Activated CD8-positive, alpha-beta memory T cell treated with anti-CD3 and anti-CD28 coated beads, Interleukin-2, amount 50 U/mL, for 4 hours (primary cell): ENCODE measurements around the gene P2RX4.
"Not testable (repeated sequence)": the region's sequence is repeated elsewhere in the genome, so short reads cannot be mapped to it uniquely, and the experiment has no call there.

Experiments used
- DNase-seq: peaks from one replicate; pipeline ENCODE4 v3.0.0-alpha.2; 2020

Gene P2RX4

DNA sequence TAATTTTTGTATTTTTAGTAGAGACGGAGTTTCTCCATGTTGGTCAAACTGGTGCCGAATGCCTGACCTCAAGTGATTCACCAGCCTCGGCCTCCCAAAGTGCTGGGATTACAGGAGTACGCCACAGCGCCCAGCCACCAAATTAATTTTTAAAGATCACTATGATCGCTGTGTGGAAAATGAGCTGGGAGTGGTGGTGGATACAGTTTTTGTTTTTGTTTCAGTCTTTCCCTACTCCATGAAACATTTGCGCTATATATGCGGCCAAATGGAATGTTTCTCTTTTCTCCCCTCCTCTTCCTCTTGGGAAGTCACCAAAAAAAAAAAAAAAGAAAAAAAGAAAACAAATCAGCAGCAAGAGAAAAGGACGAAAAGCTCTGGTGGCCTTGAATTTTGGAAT, 20.8 kb upstream of the P2RX4 start:
- DNase-seq, result no peak

DNA sequence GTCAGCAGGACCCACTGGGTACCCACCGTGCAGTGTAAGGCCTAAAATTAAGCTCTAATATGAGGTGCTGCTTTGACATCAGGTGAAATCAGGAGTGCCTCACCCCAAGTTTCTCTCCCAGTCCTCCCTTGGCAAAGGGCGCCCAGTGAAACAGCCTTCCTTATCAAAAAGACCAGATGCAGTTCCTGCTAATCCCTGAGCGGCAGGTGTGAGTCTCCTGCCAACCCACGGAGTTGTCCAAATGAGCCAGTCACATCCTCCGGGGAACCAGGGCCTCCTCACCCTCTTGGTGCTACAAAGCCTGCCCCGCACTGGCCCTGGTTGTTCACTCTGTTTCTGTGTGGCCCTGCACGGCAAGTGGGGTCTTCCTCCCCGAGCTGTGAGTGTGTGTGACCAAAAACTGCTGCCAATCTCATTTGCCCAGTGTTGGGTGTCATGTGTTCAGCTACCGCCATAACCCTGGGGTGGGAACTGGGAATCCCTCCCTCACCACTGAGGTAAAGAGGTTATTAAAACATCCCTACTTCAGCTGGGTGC, 20.2 kb upstream of the P2RX4 start:
- no peak for DNase-seq

DNA sequence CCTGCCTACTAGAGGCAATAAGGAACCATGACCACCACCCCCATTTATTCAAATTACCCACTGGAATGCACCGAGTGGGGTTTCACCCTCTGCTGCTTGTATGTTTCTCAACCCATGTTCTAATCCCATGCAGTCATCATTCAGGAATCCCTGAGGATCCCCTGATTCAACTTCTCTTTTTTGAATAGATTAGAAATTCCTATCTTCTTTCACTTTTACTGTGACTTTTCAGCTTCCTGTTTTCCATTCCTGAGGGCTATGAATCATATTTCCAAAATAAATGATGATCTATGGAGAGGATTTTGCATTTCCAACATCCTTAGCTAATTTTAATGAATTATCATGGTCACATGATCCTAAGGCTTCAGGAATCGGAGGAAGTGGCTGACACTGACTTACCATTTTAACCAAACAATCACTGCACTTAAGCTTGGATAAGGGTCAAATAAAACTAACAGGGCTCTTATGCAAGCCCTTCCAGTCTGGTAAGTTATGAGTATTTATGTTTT, 19.4 kb upstream of the P2RX4 start:
- no peak for DNase-seq

DNA sequence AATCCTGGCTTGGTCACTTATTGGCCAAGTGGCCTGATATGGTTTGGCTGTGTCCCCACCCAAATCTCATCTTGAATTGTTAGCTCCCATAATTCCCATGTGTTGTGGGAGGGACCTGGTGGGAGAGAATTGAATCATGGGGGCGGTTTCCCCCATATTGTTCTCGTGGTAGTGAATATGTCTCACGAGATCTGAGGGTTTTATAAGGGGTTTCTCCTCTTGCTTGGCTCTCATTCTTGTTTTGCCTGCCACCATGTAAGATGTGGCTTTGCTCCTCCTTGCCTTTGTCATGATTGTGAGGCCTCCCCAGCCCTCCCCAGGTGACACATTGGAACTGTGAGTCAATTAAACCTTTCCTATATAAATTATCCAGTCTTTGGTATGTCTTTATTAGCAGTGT, 18.8 kb upstream of the P2RX4 start:
- no peak for DNase-seq

DNA sequence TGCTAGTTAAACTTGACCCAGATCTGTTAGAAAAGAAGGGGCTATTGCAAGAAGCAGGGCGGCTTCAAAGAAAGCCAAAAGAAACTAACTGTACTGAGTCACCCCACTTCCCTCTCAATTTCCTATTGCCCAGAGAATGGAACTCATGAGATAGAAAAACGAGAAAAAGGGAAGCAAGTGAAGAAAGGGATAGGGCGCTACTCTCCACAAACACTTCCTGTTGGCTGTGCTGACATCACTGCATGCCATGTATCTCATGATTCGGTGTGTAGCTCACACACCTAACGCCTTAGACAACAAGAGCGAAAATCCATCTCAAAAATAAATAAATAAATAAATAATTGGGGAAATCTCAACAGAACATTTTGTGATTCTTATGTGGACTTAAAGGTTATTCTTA, 13.0 kb upstream of the P2RX4 start:
- no peak for DNase-seq

DNA sequence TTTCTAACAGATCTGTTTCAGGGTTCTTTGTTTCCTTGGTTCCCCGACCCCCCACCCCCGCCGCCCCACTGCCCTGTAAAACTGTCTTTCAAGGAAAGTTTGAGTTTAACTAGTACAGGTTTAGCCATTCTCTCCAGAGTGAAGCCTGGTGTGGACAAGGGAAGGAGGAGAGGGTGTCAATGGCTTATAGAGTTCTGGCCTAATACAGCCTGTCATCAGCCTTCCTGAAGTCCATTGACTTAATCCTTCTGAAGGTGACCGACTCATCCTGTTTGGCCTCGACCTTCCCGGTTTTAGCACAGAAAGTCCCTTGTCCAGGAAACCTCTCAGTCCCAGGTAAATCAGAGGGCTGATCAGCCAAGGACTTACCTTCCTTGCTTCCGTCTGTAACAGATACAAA, 11.0 kb upstream of the P2RX4 start:
- no peak for DNase-seq

DNA sequence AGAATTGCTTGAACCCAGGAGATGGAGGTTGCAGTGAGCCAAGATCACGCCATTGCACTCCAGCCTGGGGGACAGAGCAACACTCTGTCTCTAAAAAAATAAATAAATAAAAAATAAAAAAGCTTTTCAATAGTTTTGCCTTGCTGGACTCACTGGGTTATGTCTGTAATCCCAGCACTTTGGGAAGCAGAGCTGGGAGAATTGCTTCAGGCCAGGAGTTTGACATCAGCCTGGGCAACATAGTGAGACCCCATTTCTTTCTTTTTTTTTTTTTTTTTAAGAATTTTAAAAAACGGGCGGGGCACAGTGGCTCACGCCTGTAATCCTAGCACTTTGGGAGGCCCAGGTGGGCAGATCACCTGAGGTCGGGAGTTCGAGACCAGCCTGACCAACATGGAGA, 8.8 kb upstream of the P2RX4 start:
- DNase-seq, result not testable (repeated sequence)

DNA sequence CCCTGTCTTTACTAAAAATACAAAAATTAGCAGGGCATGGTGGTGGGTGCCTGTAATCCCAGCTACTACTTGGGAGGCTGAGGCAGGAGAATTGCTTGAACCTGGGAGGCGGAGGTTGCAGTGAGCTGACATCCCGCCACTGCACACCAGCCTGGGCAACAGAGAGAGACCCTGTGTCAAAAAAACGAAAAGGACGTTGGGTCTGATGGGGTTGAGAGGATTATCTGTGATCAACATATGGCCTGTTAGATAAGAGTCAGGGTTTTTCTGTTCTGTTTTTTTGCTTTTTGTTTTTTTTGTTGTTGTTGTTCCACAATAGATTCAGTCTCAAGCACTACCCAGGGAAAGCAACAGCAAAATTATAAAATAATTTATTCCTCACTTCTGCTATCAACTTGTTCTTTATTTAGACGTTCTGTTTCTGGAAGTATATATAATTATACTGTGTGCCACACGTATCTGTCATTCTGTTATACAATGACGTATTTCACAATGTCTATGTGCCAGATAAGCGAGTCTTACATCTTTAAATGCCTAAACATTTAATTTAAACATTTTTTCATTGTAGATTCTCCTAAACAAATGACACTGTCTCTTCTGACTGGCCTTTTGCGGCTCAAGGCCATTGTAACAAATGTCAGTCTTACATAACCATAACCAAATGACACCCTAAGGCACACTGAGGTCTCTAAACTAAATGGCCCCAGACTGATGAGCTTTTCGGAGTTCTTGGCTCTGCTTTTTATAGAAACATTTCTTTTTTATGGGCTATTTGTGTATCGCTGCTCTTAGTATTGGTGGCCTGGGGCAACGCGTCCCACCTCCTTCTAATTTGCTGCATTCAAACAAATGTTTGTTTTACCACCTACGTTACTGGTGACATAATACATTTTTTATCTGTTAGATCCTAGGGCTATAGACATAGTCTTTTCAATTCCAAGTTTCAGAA, 7.2 kb upstream of the P2RX4 start:
- no peak for DNase-seq

DNA sequence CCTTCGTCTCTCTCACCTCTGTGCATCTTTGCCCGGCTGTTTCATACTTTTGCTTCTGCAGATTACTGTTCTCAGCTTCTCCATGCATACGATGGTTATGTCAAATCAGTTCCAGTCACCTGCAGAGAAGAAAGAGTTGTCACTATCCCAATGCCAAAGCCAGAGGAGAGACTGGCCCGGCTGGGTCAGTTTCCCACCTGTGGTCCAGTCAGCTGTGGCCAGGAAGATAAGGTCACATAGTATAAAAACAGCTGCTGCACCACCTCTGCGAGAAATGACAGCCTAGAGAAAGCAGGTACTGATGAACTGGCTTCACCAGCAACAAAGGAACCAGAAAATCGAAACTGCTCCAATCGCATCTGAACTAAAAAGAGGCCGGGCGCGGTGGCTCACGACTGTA, 6.4 kb upstream of the P2RX4 start:
- DNase-seq, result no peak

DNA sequence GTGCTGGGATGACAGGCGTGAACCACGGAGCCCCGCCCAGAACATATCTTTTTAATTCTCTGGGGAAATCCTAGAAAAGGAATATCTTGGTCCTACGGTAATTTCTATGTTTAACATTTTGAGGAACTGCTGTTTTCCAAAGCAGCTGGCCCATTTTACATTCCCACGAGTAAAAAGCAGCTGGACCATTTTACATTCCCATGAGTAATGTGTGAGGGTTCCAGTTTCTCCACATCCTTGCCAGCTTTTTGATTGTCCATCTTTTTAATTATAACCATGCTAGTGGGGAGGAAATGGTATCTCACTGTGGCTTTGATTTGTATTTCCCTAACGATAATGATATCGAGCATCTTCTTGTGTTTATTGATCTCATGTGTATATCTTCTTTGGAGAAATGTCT, 4.4 kb upstream of the P2RX4 start:
- DNase-seq, result no peak

DNA sequence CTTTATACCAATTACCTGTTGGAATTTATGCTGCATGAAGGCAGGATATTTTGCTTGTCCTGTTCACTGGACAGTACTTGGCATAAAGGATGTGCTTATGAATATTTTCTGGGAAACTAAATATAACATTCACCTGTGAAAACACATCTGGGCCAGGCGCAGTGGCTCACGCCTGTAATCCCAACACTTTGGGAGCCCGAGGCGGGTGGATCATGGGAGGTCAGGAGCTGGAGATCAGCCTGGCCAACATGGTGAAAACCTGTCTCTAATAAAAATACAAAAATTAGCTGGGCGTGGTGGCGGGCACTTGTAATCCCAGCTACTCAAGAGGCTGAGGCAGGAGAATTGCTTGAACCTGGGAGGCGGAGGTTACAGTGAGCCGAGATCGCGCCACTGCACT, 1.4 kb upstream of the P2RX4 start:
- DNase-seq, result not testable (repeated sequence)

DNA sequence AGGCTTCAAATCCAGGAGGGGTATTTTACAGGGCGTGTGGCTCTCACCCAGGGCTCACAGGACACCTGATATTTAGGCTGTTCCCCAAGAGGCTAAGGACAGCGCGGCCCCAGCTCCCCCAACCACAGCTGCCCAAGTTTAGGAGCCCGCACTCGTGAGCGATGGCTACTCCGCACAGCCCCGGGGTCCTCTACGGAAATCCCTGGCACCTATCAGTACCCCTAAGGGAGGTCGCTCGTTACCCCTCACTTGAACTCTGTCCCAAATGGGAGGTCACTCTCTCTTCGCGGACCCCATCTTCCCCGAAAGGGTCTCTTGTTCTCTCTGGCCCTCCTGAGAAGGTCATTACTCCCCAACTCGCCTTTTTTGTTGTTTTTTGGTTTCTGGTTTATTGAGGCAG, 708 bp upstream of the P2RX4 start:
- DNase-seq, result no peak

DNA sequence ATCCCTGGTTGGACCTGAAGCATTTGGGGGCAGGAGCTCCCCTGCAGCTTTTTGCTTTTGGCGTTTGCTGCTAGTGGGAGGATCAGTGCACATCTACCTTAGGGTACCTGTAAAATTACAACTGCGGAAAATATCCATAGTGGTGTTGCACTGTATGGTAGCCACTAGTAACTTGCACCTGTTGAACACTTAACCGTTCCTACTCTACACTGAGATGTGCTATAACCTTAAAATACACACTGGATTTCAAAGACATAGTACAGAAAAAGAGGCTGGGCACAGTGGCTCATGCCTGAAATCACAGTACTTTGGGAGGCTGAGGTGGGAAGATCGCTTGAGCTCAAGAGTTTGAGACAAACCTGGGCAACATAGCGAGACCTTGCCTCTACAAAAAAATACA, 2.9 kb downstream of the P2RX4 start:
- DNase-seq, result no peak

DNA sequence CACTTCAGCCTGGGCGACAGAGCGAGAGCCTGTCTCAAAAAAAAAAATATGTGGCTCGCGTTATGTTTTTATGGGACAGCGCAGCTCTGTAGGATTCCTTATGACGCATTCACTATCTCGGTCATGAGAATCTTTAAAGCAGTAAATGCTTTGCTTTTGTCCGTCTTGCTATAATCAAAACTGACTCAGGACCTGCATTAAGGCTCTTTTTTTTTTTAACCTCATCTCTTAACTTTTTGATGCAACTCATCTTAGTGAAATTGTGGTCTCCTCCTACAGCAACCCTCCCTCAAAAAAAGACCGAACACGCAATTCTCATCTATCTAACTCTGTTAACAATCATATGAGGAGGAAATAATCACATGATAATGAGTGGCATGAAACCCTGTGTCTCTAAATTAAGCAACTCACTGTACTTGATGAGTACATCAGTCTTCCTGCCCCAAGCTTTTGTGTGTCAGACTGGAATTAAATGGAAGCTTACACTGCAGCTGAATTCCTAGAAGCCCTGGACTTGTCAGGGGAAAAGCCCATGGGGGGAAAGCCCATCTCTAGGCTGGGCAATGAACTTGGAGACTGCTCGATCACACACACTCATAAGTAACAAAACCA, 4.3 kb downstream of the P2RX4 start:
- no peak for DNase-seq

DNA sequence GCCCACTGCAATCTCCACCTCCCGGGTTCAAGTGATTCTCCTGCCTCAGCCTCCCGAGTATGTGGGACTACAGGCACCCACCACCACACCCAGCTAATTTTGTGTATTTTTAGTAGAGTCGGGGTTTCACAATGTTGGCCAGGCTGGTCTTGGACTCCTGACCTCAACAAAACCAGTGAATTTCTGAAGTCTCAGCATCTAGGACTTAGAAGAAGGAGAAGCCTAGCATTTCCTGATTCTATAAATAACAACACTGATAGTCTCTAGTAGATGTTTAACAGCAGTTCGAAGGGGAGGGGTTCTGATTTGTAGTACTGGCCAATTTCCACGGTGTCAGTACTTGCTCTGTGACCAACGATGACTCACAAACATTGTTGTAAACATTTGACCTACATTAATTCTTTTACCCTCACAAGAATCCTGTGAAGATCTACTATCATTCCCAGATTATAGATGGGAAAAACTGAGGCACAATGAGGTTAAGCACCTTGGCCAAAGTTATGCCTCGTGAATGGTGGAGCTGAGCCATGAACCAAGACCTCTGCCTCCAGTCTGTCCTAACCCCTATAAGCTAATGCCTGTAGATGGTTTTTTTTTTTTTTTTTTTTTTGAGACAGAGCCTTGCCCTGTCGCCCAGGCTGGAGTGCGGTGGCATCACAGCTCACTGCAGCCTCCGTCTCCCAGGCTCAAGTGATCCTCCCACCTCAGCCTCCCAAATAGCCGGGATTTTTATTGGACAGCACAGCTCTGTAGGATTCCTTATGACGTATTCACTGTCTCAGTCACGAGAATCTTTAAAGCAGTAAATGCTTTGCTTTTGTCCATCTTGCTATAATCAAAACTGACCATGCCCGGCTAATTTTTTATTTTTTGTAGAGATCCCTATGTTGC, 5.2 kb downstream of the P2RX4 start:
- DNase-seq, result no peak

DNA sequence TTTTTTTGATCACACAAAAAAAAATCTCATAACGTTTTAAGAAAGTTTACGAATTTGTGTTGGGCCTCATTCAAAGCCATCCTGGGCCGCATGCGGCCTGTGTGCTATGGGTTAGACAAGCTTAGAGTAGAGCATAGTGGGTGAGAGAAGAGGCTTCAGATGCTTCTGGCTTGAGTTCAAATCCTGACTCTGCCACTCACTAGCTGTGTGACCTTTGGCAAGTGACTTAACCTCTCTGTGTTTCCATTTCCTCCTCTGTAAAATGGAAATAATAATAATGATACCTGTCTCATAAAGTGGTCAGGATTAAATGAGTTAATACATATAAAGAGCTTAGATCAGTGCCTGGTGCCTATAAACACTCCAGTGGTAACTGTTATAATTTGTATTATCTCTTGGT, 6.2 kb downstream of the P2RX4 start:
- no peak for DNase-seq

DNA sequence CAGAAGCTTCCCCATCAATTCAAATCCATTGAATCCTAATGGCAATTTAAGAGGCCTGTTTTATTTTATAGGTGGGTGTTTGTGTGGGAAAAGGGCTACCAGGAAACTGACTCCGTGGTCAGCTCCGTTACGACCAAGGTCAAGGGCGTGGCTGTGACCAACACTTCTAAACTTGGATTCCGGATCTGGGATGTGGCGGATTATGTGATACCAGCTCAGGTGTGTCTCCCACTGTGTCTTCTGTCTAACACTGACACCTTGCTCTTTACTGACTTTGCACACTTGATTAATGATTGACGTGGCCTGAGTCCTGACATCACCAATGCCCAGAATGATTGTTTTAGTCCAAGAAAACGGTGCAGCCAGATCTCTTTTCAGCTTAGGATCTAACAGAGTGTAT, 7.1 kb downstream of the P2RX4 start:
- DNase-seq, result no peak

DNA sequence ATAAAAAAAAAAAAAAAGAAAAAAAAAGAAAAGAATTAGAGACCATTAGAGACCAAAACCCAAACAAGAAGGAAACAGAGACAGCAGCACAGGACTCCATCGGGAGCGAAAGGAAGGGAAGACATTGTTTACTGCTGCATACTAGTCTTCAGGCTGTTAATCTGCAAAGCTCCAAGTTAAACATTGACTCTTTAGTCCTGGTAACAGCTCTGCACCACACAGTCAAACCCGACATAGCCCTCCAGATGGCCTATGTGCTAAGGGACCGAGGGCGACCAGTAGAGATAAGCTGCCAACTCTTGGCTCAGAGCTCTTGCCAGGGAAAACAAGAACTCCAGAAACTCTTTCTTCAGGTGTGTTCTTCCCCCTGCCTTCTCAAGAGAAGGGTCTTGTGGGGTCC, 7.8 kb downstream of the P2RX4 start:
- DNase-seq, result no peak

DNA sequence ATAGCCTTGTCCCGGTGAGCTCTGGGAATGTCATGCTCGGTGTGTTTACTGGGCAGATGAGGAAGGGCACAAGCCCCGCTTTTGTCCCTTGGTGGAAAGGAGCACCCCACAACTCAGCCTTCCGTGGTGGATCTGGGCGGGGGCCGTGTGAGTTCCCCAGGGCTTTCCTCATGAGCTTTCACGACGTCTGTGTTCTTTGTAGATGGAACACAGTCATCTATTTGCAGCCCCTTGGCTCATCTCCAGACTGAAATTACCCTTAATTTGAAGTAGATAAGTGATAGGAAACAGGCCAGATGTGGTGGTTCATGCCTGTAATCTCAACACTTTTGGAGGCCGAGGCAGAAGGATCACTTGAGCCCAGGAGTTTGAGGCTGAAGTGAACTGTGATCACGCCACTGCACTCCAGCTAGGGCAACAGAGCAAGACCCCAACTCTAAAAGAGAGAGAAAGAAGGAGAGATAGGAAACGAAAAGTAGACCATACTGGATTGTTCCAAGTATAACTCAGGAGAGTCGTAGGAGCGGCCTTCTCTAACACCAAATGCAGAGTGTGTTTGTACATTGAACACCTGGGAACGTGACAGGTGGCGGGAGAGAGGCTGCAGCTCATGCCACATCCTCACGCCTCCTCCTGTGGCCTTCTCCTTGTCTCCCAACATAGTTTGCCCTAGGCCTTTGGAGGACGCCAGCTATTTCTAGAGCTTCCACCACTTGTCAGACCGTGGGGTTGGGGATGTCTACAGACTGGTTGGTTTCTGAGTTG, 8.8 kb downstream of the P2RX4 start:
- DNase-seq, result no peak

DNA sequence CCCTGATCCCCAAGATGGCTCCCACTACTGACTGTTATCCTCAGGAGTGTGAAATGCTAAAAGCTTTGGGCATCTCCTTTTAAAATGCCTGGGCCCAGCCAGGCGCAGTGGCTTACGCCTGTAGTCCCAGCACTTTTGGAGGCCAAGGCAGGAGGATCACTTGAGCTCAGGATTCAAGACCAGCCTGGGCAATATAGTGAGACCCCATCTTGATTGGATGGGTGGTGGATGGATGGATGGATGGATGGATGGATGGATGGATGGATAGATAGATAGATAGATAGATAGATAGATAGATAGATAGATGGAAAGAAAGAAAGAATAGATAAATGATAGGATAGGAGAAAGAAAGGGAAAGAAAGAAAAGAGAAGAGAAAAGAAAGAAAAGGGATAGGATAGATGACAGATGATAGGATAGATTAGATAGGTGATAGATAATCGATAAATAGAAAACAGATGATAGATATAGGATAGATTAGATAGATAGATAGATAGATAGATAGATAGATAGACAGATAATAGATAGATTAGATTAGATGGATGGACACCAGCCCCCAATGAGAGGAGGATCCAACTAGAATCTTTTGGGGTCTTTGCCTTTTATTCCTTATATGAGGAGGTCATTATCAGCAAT, 9.5 kb downstream of the P2RX4 start:
- DNase-seq, result no peak

DNA sequence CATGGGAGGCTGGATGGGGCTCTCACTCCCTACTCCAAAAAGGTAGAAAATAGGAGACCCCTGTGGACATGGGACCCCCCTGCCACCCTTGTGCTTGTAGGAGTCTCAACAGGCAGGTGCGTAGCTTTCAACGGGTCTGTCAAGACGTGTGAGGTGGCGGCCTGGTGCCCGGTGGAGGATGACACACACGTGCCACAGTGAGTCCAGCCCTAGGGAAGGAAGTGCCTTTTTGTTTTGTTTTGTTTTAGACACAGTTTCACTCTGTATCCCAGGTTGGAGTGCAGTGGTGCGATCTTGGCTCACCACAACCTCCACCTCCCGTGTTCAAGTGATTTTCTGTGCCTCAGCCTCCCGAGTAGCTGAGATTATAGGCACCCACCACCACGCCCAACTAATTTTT, 12.9 kb downstream of the P2RX4 start:
- DNase-seq, result no peak
